Measurements from ENCODE around the gene QSOX2.

QSOX2 gene

DNA sequence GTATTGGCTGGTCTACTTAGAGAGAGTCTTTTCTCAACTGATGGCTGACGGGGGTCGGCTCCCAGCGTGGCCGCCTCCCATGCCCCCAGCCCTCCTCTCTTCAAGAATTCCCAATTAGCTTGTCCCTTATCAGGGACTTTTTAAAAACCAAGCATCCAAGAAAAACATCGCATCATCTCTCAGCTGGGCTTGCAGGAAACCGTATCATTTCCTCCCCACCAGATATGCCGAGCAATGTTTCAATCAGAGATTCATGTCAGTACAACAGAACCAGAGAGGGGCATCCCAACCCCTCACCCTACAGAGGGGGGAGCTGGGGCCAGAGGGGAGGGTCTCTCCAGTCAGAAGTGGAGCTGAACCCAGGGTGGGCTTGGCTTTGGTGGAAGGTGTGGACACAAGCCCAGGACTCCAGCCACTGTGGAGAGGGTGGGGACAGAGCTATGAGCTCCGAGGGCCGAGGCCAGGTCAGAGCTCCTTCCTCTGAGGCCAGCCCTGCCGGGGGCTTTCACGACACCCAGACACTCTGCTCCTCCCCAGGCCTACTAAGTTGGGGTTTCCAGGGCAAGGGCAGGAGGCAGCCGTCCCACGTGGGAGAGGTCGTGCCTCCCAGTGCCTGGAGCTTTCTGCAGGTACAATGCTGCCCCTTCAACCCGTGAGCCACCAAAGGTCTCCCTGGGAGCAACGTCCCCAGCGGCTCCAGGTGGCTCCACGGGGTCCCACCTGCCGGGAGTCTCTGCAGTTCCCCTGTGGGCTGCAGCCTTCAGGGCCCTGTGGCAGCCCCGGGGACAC is 87.9 kb downstream of the QSOX2 start:
- WGBS (ENCODE audit: insufficient coverage), result 77% methylated on average over 17 of the region's 20 CpGs
- peaks cover 0 to 5% (median 2%) of the 10 kb centered on the region in 4 experiments for H3K4me1 ChIP-seq (ENCODE audit: control extremely low read depth in 1 of 4, control insufficient read depth in 4 of 4, insufficient read depth in 4 of 4, low read length in 3 of 4)
- no peak overlapping the region for H3K27ac ChIP-seq (ENCODE audit: insufficient read depth in 1 of 2, low read depth in 1 of 2, low read length in 2 of 2, poor library complexity in 1 of 2, severe bottlenecking in 2 of 2)
- no peaks in the 10 kb centered on the region for H3K36me3 ChIP-seq (ENCODE audit: control insufficient read depth in 4 of 4, insufficient read depth in 4 of 4, low read length in 3 of 4)
- peaks cover 0 to 18% (median 0%) of the 10 kb centered on the region in 5 experiments for H3K27me3 ChIP-seq (replicated peaks in 2 of 5; ENCODE audit: control insufficient read depth in 4 of 5, insufficient read depth in 5 of 5, low read length in 4 of 5)
- H3K9me3 ChIP-seq (ENCODE audit: control extremely low read depth in 1 of 5, control insufficient read depth in 4 of 5, insufficient read depth in 2 of 5, low read depth in 1 of 5, low read length in 4 of 5), result no peaks in the 10 kb centered on the region
- DNase-seq, result peak in 2 of 3 donors; percentile 13 to 19
- no peak overlapping the region for H3K4me3 ChIP-seq (ENCODE audit: control insufficient read depth in 1 of 7, extremely low read depth in 1 of 7, insufficient read depth in 4 of 7, low read depth in 2 of 7, low read length in 6 of 7)
- ChIA-PET CTCF (interaction anchor here (0.5 to 2.1 kb wide), 6 partner anchors 11 to 189 kb away, joined by 3 to 5 read pairs (median 4); no protein-coding TSS in a partner anchor), POLR2A (no interaction called here)
